Chondrocyte (in vitro differentiated cells): Measurements from ENCODE around the gene DIPK1A. TPM values are rescaled to one million over a fixed set of nuclear protein-coding genes. Genes with fewer than 3 reads are reported as not detected.

Experiments
- DNase-seq: peaks from one replicate; pipeline ENCODE4 v3.0.0; 2021; ENCODE audit warnings: mixed read lengths, low spot score
- H3K27ac Mint-ChIP-seq: one replicate; pipeline ENCODE4 v1.8.0; 2021; ENCODE audit warnings: mild to moderate bottlenecking, moderate library complexity, mixed read lengths; ENCODE audit not compliant: unreplicated experiment
- H3K27me3 Mint-ChIP-seq: 2 replicates; pipeline ENCODE4 v1.8.0; 2021; ENCODE audit warnings: low read depth, mixed read lengths
- H3K36me3 Mint-ChIP-seq: 2 replicates; pipeline ENCODE4 v1.8.0; 2021; ENCODE audit warnings: low read depth, mixed read lengths
- H3K4me1 Mint-ChIP-seq: 2 replicates; pipeline ENCODE4 v1.8.0; 2021; ENCODE audit warnings: low read depth, mild to moderate bottlenecking, mixed read lengths
- H3K4me3 Mint-ChIP-seq: one replicate; pipeline ENCODE4 v1.8.0; 2021; ENCODE audit warnings: mild to moderate bottlenecking, moderate library complexity, mixed read lengths; ENCODE audit not compliant: unreplicated experiment
- H3K9me3 Mint-ChIP-seq: 2 replicates; pipeline ENCODE4 v1.8.0; 2021; ENCODE audit warnings: low read depth, mixed read lengths
- total RNA-seq: library from RNA; stranded (reverse); gene quantifications from 3 replicates; pipeline ENCODE4 v1.2.1, GENCODE V29; 2021
- TF ChIP-seq, protein P1 (sequence below): fragments of 200-600 bp; sonication (generic); IDR thresholded peaks from 2 replicates; pipeline ENCODE4 v1.5.0; 2021; ENCODE audit warnings: antibody characterized with exemption, mild to moderate bottlenecking, moderate library complexity

Gene DIPK1A
- total RNA-seq, 1 donor from 2014 or later, result 11.2 TPM

DNA sequence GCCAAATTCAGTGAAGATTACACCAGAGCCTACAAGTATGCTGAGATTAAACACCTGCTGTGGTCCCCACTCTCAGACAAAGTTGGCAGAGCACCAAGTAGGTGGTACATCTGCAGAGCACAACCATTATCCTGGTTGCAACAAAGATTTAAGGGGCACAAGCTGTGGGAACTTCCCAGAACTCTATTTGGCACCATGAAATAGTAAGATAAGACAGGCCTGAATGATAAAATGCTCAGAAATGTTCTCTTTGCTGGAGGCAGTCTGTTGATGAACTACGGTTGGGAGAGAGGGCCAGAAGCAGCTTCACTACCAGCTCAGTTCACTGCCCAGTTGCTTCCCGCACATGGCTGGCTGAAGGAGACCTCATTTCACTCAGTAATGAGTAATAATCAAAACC lies 109.5 kb downstream of the DIPK1A start:
- Mint-ChIP-seq H3K4me1 (peaks cover 3% of the 10 kb centered on the region), H3K4me3 (no peak overlapping the region), H3K27me3 (no peaks in the 10 kb centered on the region), H3K27ac (no peak overlapping the region), H3K36me3 (peaks cover 2% of the 10 kb centered on the region), H3K9me3 (peaks cover 5% of the 10 kb centered on the region)
- TF ChIP-seq, protein P1, sequence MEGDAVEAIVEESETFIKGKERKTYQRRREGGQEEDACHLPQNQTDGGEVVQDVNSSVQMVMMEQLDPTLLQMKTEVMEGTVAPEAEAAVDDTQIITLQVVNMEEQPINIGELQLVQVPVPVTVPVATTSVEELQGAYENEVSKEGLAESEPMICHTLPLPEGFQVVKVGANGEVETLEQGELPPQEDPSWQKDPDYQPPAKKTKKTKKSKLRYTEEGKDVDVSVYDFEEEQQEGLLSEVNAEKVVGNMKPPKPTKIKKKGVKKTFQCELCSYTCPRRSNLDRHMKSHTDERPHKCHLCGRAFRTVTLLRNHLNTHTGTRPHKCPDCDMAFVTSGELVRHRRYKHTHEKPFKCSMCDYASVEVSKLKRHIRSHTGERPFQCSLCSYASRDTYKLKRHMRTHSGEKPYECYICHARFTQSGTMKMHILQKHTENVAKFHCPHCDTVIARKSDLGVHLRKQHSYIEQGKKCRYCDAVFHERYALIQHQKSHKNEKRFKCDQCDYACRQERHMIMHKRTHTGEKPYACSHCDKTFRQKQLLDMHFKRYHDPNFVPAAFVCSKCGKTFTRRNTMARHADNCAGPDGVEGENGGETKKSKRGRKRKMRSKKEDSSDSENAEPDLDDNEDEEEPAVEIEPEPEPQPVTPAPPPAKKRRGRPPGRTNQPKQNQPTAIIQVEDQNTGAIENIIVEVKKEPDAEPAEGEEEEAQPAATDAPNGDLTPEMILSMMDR, result no peak
- DNase-seq, result no peak

DNA sequence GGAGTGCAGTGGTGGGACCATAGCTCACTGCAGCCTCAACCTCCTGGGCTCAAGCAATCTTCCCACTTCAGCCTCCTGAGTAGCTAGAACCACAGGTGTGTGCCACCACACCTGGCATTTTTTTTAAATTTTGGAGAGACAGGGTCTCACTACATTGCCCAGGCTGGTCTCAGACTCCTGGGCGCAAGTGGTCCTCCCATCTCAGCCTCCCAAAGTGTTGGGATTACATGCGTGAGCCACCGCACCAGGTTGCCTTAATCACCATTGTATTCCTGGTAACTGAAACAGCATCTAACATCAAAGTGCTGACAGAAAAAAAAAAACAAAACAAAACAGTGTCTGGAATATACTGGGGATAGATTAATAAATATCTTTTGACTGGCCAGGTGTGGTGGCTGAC lies 111.2 kb downstream of the DIPK1A start:
- Mint-ChIP-seq H3K36me3 (peaks cover 2% of the 10 kb centered on the region), H3K27me3 (no peaks in the 10 kb centered on the region), H3K27ac (no peak overlapping the region), H3K4me3 (no peak overlapping the region), H3K4me1 (peaks cover 3% of the 10 kb centered on the region), H3K9me3 (peaks cover 5% of the 10 kb centered on the region)
- no peak for DNase-seq
- TF ChIP-seq, protein P1, result no peak

DNA sequence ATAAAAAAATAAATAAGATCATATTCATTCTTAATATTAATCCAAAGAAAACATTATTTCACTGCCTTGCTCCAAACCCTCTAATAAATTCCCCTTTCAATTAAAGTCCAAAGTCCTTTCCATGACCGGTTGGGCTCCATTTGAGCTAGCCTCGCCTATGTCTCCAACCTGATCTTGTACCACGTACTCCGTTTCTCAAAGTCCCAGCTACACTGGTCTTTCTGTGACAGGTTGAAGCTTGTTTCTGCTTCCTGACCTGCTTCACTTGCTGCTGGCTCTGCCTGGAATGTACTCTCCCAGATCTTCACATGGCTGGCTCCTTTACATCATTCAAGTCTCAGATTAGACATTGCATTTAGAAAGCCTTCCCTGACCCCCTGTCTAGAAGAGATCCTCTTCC lies 113.1 kb downstream of the DIPK1A start:
- no peaks in the 10 kb centered on the region for H3K9me3 Mint-ChIP-seq
- H3K4me1 Mint-ChIP-seq, result peaks cover 3% of the 10 kb centered on the region
- TF ChIP-seq, protein P1, result no peak
- peaks cover 8% of the 10 kb centered on the region for H3K36me3 Mint-ChIP-seq
- no peaks in the 10 kb centered on the region for H3K27me3 Mint-ChIP-seq
- no peak overlapping the region for H3K27ac Mint-ChIP-seq
- no peak for DNase-seq
- no peak overlapping the region for H3K4me3 Mint-ChIP-seq

- no peak overlapping the region for H3K27ac Mint-ChIP-seq
- TF ChIP-seq, protein P1, result no peak
- H3K9me3 Mint-ChIP-seq, result no peaks in the 10 kb centered on the region
- no peaks in the 10 kb centered on the region for H3K4me1 Mint-ChIP-seq
- peaks cover 15% of the 10 kb centered on the region for H3K36me3 Mint-ChIP-seq
- no peak for DNase-seq
- H3K4me3 Mint-ChIP-seq, result no peak overlapping the region
- no peaks in the 10 kb centered on the region for H3K27me3 Mint-ChIP-seq
Observed at GRCh38 chr1:92845908-92846307, 115.4 kb downstream of the DIPK1A start.

- no peak for DNase-seq
- Mint-ChIP-seq H3K9me3 (no peaks in the 10 kb centered on the region), H3K4me3 (no peak overlapping the region), H3K27me3 (no peaks in the 10 kb centered on the region), H3K36me3 (peaks cover 25% of the 10 kb centered on the region), H3K27ac (no peak overlapping the region), H3K4me1 (peaks cover 6% of the 10 kb centered on the region)
- TF ChIP-seq, protein P1, result no peak
Observed at GRCh38 chr1:92844439-92844838, 116.8 kb downstream of the DIPK1A start.
